DND-41 (cell line): ENCODE results near the gene SOX30.

ENCODE experiments used
- ATAC-seq: fragments of 200-7000 bp; cut with Tn5 transposase; 3 replicates; pipeline ENCODE4 v1.9.1; 2021; ENCODE audit warnings: low read depth; ENCODE audit not compliant: insufficient read depth
- DNase-seq: peaks from one replicate; pipeline ENCODE4 v3.0.0-alpha.2; 2020
- H2AFZ ChIP-seq: 2 replicates; pipeline ENCODE4 v1.6.0; 2012; ENCODE audit warnings: low read depth, low read length
- H3K27ac ChIP-seq: 2 replicates; pipeline ENCODE4 v1.5.1; 2012; ENCODE audit warnings: low read length, inconsistent platforms
- H3K27me3 ChIP-seq: fragments of 200-600 bp; sonication (generic); 2 replicates; pipeline ENCODE4 v1.6.0; 2012; ENCODE audit warnings: low read length, mild to moderate bottlenecking, inconsistent platforms; ENCODE audit not compliant: insufficient read depth, poor library complexity
- H3K36me3 ChIP-seq: 2 replicates; pipeline ENCODE4 v1.5.1; 2012; ENCODE audit warnings: low read length, inconsistent platforms; ENCODE audit not compliant: insufficient read depth
- H3K4me1 ChIP-seq: 2 replicates; pipeline ENCODE4 v1.5.1; 2012; ENCODE audit warnings: mild to moderate bottlenecking, low read length; ENCODE audit not compliant: insufficient read depth
- H3K4me2 ChIP-seq: 2 replicates; pipeline ENCODE4 v1.6.0; 2012; ENCODE audit warnings: mild to moderate bottlenecking, moderate library complexity, low read length, inconsistent platforms; ENCODE audit not compliant: insufficient read depth
- H3K4me3 ChIP-seq, 2 experiments: fragments of 200-600 bp in 1 of 2; shearing (Covaris generic) in 1 of 2; 2 replicates each; pipeline ENCODE4 v1.5.1; 2012 to 2016; ENCODE audit warnings: inconsistent platforms in 2 of 2, low read length in 2 of 2, mild to moderate bottlenecking in 2 of 2, low read depth in 1 of 2, moderate library complexity in 1 of 2
- H3K79me2 ChIP-seq: 2 replicates; pipeline ENCODE4 v1.6.0; 2012; ENCODE audit warnings: low read length, inconsistent platforms; ENCODE audit not compliant: insufficient read depth
- H3K9ac ChIP-seq: 2 replicates; pipeline ENCODE4 v1.6.0; 2012; ENCODE audit warnings: low read depth, mild to moderate bottlenecking, inconsistent platforms, low read length, moderate library complexity
- H3K9me3 ChIP-seq: 2 replicates; pipeline ENCODE4 v1.5.1; 2012; ENCODE audit warnings: low read length, moderate library complexity, mild to moderate bottlenecking, inconsistent platforms; ENCODE audit not compliant: insufficient read depth, severe bottlenecking
- H4K20me1 ChIP-seq: 2 replicates; pipeline ENCODE4 v1.6.0; 2012; ENCODE audit warnings: low read length; ENCODE audit not compliant: insufficient read depth
- CTCF ChIP-seq: IDR thresholded peaks from 2 replicates; pipeline ENCODE4 v1.5.1; 2012; ENCODE audit warnings: borderline replicate concordance, low read length, moderate library complexity, mild to moderate bottlenecking; ENCODE audit not compliant: poor library complexity, severe bottlenecking; ENCODE audit errors: extremely low read depth
- EZH2 ChIP-seq: IDR thresholded peaks from 3 replicates; pipeline ENCODE4 v1.6.1; 2012; ENCODE audit warnings: borderline replicate concordance, low read depth, mild to moderate bottlenecking, moderate library complexity, low read length, inconsistent platforms; ENCODE audit not compliant: severe bottlenecking

The SOX30 gene

GRCh38 chr5:157584628-157585027 is 67.6 kb downstream of the SOX30 start:
- H3K4me2 ChIP-seq: no peak overlapping the region
- no peaks in the 10 kb centered on the region for H3K9me3 ChIP-seq
- H3K4me3 ChIP-seq: no peak overlapping the region
- no peaks in the 10 kb centered on the region for H3K79me2 ChIP-seq
- no peak for ATAC-seq
- no peak overlapping the region for H3K27ac ChIP-seq
- H3K36me3 ChIP-seq: no peaks in the 10 kb centered on the region
- no peak overlapping the region for H2AFZ ChIP-seq
- no peak overlapping the region for H3K9ac ChIP-seq
- no peaks in the 10 kb centered on the region for H4K20me1 ChIP-seq
- TF ChIP-seq EZH2 (no peak), CTCF (no peak)
- no peaks in the 10 kb centered on the region for H3K4me1 ChIP-seq
- no peak for DNase-seq
- H3K27me3 ChIP-seq: no peaks in the 10 kb centered on the region

DNA sequence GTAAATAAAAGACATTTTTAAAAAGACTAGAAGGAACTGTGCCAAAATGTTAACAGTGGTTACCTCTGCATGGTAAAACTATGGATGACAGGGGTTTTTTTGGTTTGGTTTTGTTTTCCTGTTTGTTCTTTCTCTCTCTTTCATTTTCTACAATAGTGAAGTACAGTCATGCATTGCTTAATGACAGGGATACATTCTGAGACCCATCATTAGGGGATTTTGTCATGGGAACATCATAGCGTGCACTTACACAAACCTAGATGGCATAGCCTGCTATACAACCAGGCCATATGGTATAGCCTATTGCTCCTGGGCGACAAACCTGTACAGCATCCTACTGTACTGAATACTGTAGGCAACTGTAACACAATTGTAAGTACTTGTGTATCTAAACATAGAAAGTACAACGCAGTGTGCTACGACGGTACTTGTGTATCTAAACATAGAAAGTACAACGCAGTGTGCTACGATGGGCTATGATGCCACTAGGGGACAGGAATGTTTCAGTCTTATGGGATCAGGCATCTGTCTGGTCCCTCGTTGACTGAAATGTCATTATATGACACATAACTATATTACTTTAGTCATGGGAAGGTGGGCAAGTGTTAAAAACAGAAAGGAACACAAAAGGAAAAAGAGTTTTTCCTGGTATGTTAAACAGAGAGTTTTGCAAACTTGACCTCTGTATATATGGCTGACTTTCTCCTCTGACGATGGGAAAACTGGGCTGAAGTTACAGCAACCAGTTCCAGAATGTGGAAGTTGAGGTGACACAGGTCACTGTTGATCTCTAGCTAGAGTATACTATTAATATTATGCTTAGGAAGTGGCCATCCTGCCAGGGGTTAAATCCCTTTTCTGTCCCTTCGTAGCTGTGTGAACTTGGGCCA is 69.3 kb downstream of the SOX30 start:
- H3K4me1 ChIP-seq: no peaks in the 10 kb centered on the region
- no peak overlapping the region for H3K4me3 ChIP-seq
- no peaks in the 10 kb centered on the region for H3K27me3 ChIP-seq
- no peak for ATAC-seq
- H3K27ac ChIP-seq: no peak overlapping the region
- H3K36me3 ChIP-seq: no peaks in the 10 kb centered on the region
- DNase-seq: no peak
- no peak overlapping the region for H2AFZ ChIP-seq
- H3K9ac ChIP-seq: no peak overlapping the region
- H3K9me3 ChIP-seq: no peaks in the 10 kb centered on the region
- no peaks in the 10 kb centered on the region for H3K79me2 ChIP-seq
- no peaks in the 10 kb centered on the region for H4K20me1 ChIP-seq
- H3K4me2 ChIP-seq: no peak overlapping the region
- no peak for TF ChIP-seq EZH2
- peak; percentile 18 for TF ChIP-seq CTCF

GRCh38 chr5:157581901-157582300 is 70.3 kb downstream of the SOX30 start:
- Histone ChIP-seq H2AFZ (no peak overlapping the region), H4K20me1 (no peaks in the 10 kb centered on the region), H3K4me2 (no peak overlapping the region), H3K27ac (no peak overlapping the region), H3K27me3 (no peaks in the 10 kb centered on the region), H3K4me3 (no peak overlapping the region), H3K4me1 (no peaks in the 10 kb centered on the region), H3K36me3 (no peaks in the 10 kb centered on the region), H3K9me3 (no peaks in the 10 kb centered on the region), H3K9ac (no peak overlapping the region), H3K79me2 (no peaks in the 10 kb centered on the region)
- DNase-seq (no peak), ATAC-seq (no peak)
- TF ChIP-seq CTCF: no peak
- no peak for TF ChIP-seq EZH2
